Osteoblast (primary cell): ENCODE measurements around the gene WLS. TPM values are rescaled to one million over a fixed set of nuclear protein-coding genes. Genes with fewer than 3 reads are reported as not detected.

Source experiments
- DNase-seq: peaks from one replicate; pipeline ENCODE4 v3.0.0; 2011; ENCODE audit warnings: low spot score, mixed read lengths; ENCODE audit not compliant: insufficient read length; ENCODE audit errors: missing footprints
- H2AFZ ChIP-seq: 2 replicates; pipeline ENCODE4 v1.6.0; 2011; ENCODE audit warnings: mild to moderate bottlenecking, low read length
- H3K27ac ChIP-seq: 2 replicates; pipeline ENCODE4 v1.5.1; 2011; ENCODE audit warnings: mild to moderate bottlenecking, low read depth, low read length, moderate library complexity
- H3K27me3 ChIP-seq: 2 replicates; pipeline ENCODE4 v1.6.0; 2012; ENCODE audit warnings: mild to moderate bottlenecking, control low read depth, inconsistent platforms, low read length, moderate library complexity; ENCODE audit not compliant: insufficient read depth
- H3K36me3 ChIP-seq: 2 replicates; pipeline ENCODE4 v1.5.1; 2011; ENCODE audit warnings: mild to moderate bottlenecking, low read length, control low read depth, moderate library complexity; ENCODE audit not compliant: insufficient read depth
- H3K4me1 ChIP-seq: 2 replicates; pipeline ENCODE4 v1.5.1; 2011; ENCODE audit warnings: mild to moderate bottlenecking, low read length, control low read depth, moderate library complexity; ENCODE audit not compliant: insufficient read depth
- H3K4me2 ChIP-seq: 2 replicates; pipeline ENCODE4 v1.6.0; 2011; ENCODE audit warnings: mild to moderate bottlenecking, low read length; ENCODE audit not compliant: insufficient read depth
- H3K4me3 ChIP-seq: fragments of 200-600 bp; sonication (generic); 3 replicates; pipeline ENCODE4 v1.5.1; 2012; ENCODE audit warnings: mild to moderate bottlenecking, low read length, inconsistent platforms; ENCODE audit not compliant: insufficient read depth
- H3K79me2 ChIP-seq: 2 replicates; pipeline ENCODE4 v1.6.0; 2012; ENCODE audit warnings: mild to moderate bottlenecking, low read length, control low read depth, inconsistent platforms; ENCODE audit not compliant: insufficient read depth
- H3K9me3 ChIP-seq: 2 replicates; pipeline ENCODE4 v1.5.1; 2011; ENCODE audit warnings: low read depth, low read length, control low read depth
- H4K20me1 ChIP-seq: 2 replicates; pipeline ENCODE4 v1.6.0; 2012; ENCODE audit warnings: mild to moderate bottlenecking, low read length, control low read depth; ENCODE audit not compliant: insufficient read depth
- CTCF ChIP-seq: IDR thresholded peaks from 2 replicates; pipeline ENCODE4 v1.5.1; 2011; ENCODE audit warnings: mild to moderate bottlenecking, low read depth, low read length, moderate library complexity; ENCODE audit errors: extremely low read depth
- total RNA-seq: library from RNA; depleted of rRNA; stranded (reverse); fragments of >200 nt; gene quantifications from 2 replicates; pipeline ENCODE4 v1.2.3, GENCODE V29; 2012

Gene WLS
- total RNA-seq, 1 donor, result 54.3 TPM

GRCh38 chr1:68132426-68133130, 99.7 kb downstream of the WLS start:
- Histone ChIP-seq H3K4me1 (peaks cover 9% of the 10 kb centered on the region), H3K4me3 (no peak overlapping the region), H4K20me1 (peaks cover 5% of the 10 kb centered on the region), H3K36me3 (peaks cover 31% of the 10 kb centered on the region), H3K9me3 (no peaks in the 10 kb centered on the region), H3K4me2 (no peak overlapping the region), H2AFZ (no peak overlapping the region), H3K27me3 (no peaks in the 10 kb centered on the region), H3K79me2 (no peaks in the 10 kb centered on the region), H3K27ac (no peak overlapping the region)
- no peak for DNase-seq
- no peak for TF ChIP-seq CTCF

DNA sequence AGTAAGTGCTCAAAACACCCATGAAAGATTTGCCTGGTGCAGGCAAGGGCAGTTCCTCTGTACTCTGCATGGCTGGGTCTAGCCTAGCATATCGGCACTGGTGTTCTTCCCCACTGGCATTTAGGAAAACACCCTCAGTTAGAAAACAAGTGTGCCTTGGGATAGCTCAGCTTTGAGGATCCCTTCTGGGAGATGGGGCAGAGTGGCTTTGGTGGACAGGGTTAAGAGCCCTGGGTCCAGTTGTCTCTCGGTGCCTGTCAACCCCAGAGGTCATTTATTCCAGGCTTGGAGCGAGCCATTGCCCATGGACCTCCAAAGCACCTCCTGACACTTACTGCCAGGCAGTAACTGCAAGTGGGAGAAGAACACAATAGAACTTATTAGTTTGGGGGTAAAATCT, 101.1 kb downstream of the WLS start:
- Histone ChIP-seq H3K36me3 (peaks cover 27% of the 10 kb centered on the region), H3K27ac (no peak overlapping the region), H3K4me3 (no peak overlapping the region), H3K27me3 (no peaks in the 10 kb centered on the region), H3K4me1 (peaks cover 9% of the 10 kb centered on the region), H3K4me2 (no peak overlapping the region), H3K79me2 (no peaks in the 10 kb centered on the region), H2AFZ (no peak overlapping the region), H4K20me1 (peaks cover 5% of the 10 kb centered on the region), H3K9me3 (no peaks in the 10 kb centered on the region)
- DNase-seq, result no peak
- no peak for TF ChIP-seq CTCF

DNA sequence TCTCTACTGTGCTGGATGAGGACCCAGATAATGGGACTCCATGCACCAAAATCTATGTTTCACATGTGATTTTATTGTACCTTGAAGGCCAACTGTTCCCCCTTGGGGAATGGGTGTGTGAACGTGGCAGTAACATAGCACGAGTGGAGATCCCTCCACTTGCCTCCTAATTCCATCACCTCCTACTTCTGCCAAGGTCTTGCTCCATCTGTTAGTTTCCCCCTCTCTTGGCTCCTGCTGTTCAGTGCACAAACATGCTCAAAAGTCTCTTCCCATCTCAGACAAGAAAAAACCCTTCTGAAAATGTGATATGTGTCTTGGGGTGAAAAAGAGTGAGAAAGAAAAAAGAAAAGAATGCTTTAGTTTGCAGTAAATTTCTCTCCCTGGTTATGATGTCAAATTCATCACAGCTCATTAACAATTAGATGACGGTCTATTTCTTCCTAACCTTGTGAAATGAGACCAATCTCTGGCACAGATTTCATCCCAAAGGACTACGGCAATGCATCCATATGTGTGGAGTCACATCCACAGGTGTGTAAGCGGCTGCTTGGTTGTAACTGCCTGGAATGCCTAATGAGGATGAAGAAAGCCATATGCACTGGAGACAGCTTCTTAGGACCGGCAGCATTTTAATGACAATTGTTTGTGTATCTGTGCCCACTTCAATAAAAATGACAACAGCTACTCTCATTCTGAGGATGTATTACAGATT, 102.6 kb downstream of the WLS start:
- H3K27me3 ChIP-seq, result no peaks in the 10 kb centered on the region
- peaks cover 9% of the 10 kb centered on the region for H3K4me1 ChIP-seq
- H3K79me2 ChIP-seq, result no peaks in the 10 kb centered on the region
- H3K4me2 ChIP-seq, result no peak overlapping the region
- H3K4me3 ChIP-seq, result no peak overlapping the region
- peaks cover 5% of the 10 kb centered on the region for H4K20me1 ChIP-seq
- H2AFZ ChIP-seq, result no peak overlapping the region
- TF ChIP-seq CTCF, result no peak
- no peak overlapping the region for H3K27ac ChIP-seq
- peaks cover 32% of the 10 kb centered on the region for H3K36me3 ChIP-seq
- no peaks in the 10 kb centered on the region for H3K9me3 ChIP-seq
- no peak for DNase-seq

GRCh38 chr1:68128820-68129219, 103.5 kb downstream of the WLS start:
- no peak overlapping the region for H3K27ac ChIP-seq
- peaks cover 5% of the 10 kb centered on the region for H4K20me1 ChIP-seq
- H3K27me3 ChIP-seq, result no peaks in the 10 kb centered on the region
- H3K36me3 ChIP-seq, result peaks cover 34% of the 10 kb centered on the region
- TF ChIP-seq CTCF, result no peak
- peaks cover 9% of the 10 kb centered on the region for H3K4me1 ChIP-seq
- no peak overlapping the region for H3K4me2 ChIP-seq
- no peaks in the 10 kb centered on the region for H3K79me2 ChIP-seq
- no peak for DNase-seq
- no peak overlapping the region for H2AFZ ChIP-seq
- no peak overlapping the region for H3K4me3 ChIP-seq
- no peaks in the 10 kb centered on the region for H3K9me3 ChIP-seq
